Stimulated activated CD4-positive, alpha-beta T cell treated with anti-CD3 and anti-CD28 coated beads, Interleukin-12 subunit alpha, Interleukin-12 subunit beta, amount 100 ng/mL, for 24 hours (primary cell): Measurements from ENCODE around the gene TSKU.
"Not testable (repeated sequence)": the region's sequence is repeated elsewhere in the genome, so short reads cannot be mapped to it uniquely, and the experiment has no call there.

ENCODE experiments used
- DNase-seq, 2 experiments: peaks; one replicate each; pipeline ENCODE4 v3.0.0-alpha.2; 2020; ENCODE audit warnings: low read depth in 2 of 2

TSKU gene

DNA sequence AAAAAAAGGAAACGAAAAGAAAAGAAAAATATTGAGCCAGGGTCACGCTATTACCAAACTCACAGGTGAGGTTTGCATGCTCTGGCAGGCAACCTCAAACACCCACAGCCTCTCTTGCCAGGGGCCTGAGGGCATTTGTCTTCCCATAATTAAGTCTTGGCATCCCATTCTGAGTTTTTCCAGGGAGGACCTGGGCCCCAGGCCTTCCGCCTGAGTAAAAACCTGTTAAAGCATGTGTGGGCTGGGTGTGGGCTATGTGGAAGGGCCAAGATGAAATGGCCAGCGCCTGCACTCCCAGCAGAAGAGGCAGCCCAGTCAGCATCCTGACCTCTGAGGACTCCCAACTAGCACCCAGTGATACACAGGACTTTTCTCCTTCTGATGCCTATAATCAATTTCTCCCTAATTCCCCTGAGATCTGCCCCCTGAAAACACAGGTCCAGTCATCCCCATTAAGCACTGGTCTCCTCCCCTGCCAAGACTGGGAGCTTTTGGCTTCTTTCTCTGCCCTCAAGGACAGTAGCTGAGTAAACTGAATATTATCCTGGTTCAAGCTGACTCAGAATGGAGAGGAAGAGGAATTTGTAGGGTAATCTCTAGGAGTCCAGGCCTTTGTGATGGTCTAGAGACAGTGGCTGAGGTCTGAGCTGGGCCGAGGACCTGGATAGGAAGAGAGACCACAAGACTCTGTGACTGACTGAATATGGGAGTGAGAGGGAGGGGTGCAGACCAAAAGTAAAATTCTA is 42.0 kb downstream of the TSKU start:
- DNase-seq, result no peak

DNA sequence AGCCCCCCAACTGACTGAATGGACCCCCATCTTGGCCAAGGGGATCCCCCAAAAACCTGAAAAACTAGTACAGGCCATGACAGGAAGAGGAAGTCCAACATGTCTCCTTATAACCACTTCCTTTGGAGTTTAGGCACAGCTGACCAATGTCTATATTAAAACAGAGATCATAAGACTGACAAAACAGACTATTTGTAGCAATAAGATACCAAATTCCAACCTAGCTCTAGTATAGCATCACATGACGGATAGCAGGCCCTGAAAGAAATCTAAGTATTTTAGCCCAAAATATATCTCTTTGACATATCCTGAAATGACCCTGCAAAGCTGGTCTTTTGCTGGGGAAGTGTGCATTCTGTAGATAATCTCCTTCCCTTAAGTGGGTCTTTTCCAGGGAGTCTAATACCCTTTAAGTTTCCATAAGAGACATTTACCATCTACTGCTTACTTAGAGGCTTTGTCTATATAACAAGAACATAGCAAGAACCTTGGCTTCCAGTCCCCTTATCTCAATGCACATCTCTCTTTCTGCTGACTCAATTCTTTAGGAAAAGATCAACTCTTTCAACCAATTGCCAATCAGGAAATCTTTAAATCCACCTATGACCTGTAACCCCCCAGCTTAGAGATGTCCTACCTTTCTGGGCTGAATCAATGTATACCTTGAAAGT is 42.7 kb downstream of the TSKU start:
- DNase-seq, result no peak

DNA sequence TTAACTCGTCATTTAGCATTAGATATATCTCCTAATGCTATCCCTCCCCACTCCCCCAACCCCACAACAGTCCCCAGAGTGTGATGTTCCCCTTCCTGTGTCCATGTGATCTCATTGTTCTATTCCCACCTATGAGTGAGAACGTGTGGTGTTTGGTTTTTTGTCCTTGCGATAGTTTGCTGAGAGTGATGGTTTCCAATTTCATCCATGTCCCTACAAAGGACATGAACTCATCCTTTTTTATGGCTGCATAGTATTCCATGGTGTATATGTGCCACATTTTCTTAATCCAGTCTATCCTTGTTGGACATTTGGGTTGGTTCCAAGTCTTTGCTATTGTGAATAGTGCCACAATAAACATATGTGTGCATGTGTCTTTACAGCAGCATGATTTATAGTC is 43.4 kb downstream of the TSKU start:
- DNase-seq, result not testable (repeated sequence)

DNA sequence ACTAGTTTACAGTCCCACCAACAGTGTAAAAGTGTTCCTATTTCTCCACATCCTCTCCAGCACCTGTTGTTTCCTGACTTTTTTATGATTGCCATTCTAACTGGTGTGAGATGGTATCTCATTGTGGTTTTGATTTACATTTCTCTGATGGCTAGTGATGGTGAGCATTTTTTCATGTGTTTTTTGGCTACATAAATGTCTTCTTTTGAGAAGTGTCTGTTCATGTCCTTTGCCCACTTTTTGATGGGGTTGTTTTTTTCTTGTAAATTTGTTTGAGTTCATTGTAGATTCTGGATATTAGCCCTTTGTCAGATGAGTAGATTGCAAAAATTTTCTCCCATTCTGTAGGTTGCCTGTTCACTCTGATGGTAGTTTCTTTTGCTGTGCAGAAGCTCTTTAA is 43.8 kb downstream of the TSKU start:
- DNase-seq, result not testable (repeated sequence)

DNA sequence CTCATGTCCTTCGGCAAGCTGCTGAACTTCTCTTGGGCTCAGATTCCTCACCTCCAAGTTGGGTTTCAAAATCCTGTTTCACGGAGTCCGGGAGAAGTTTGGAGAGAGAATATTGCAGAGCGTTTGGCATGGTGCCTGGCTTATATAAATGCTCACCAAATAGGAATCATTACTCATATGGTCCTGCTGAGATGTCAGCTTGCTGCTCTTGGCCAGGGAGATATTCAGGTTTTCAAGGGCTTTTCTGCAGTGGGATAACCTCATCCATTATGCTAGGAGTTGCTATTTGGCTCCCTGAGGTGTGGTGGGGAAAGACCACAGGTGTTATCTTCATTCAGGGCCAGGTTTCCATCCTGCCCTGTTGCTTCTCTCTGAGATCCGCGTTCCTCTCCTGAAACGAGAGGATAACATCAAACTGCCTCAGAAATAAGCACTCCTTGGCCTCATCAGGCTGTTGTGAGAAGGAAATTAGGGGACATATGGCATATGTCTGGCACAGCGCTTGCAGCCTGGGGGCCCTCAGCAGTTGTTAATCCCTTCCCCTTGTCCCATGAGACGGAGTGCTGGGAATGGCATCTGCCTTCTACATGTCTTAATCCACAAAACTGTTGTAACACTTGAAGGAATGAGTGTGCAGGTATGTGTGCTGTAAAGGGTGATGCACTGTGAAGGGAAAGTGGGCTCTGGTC is 47.6 kb downstream of the TSKU start:
- no peak for DNase-seq

DNA sequence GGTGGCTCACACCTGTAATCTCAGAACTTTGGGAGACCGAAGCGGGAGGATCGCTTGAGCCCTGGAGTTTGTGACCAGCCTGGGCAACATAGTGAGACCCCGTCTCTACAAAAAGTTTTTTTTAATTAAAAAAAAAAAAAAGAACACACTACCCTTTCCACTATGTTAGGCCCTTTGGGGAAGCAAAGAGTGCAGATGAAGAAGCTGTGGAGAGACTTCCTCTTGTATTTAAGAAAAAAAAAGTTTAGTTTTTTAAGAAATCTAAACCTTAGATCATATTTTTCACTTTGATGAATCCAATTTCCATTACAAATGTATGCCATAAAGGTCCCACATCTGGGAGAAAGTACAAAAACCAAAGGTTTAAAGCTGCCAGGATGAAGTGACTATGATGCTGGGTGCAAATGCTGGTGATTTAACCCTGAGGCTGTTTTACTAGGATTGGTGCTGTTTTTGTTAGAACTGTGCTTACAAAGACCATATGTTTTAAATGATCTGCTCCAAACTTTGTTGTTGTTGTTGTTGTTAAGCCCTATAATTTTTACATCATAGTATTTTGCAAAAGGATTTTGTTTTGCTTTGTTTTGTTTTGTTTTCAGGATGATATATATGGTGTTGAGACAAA is 48.6 kb downstream of the TSKU start:
- DNase-seq, result no peak

DNA sequence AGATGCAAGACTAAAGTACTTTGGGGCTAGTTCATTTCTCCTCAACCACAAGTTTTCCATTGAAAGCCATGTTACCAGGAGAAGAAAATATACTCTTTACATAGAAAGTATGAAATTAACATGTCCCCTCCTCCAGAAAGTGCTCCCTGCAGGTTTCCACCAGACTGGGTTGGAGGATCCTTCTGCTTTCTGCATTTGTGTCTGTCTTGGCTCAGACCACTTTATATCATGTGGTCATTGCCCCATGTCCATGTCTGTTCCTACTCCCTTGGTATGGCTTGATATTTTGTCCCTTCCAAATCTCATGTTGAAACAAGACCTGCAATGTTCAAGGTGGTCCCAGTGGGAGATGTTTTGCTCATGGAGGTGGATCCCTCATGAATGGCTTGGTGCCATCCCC is 49.2 kb downstream of the TSKU start:
- no peak for DNase-seq

DNA sequence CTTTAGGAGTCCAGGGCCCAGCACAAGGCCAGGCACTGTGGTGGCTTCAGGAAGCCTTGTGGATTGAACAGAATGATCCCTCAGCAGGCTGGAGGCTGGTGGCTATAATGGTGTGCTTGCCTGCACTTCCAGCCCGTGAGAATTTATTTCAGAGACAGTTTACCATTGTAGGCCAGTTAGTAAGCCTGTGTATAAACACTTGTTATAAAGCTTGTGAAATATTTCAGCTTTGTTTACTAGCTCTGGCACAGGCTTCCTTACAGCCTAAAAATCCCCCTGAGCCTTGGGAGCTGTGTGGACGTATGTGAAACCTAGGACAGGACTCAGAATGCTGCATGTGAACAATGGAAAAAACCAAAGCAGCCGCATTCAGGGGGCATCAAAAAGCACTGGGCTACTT is 51.0 kb downstream of the TSKU start:
- DNase-seq, result no peak

DNA sequence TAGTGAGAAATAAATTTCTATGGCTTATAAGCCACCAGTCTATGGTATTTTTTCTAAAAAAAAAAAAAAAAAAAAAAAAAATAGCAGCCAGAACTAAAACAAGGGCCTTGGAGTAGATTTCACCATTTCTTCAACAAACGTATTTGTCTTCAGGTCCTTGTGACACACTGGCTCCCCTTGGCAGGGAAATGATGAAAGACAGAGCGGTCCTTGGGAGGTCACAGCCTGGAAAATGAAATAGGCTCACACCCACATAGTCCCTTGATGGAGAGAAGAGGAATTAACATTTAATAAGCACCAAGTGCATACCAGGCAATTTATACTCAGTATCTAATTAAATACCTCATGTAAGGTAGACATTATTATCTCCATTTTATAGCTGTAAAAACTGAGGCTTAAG is 51.9 kb downstream of the TSKU start:
- DNase-seq, result no peak

DNA sequence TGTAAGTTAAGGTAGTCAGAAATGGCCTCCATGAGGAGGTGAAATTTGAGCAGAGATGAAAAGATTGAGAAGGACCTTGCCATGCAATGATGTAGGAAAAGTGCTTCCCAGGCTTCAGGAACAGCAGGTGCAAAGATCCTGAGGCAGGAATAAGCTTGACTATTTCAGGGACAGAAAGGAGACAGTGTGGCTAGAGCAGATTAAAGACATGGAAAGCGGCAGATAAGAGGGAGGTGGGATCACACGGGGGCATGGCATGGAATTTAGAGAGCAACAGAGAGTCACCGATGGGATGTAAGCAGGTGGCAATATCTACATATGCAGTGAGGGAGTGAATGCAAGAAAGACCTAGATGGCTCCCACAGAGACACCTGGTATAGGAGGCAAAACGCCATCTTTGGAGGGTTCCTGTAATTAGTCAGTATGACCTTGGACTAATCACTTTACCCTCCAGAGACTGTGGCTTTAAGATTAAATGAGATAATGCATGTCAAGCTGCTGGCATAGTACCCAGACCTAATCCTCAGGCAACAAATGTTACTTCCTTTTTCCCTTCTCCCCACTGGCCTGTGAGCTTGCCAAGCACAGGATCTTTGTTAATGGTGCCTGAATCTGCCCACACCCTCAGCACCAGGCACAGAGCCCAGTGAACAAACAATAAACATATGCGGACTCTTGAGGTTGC is 52.9 kb downstream of the TSKU start:
- DNase-seq, result no peak

DNA sequence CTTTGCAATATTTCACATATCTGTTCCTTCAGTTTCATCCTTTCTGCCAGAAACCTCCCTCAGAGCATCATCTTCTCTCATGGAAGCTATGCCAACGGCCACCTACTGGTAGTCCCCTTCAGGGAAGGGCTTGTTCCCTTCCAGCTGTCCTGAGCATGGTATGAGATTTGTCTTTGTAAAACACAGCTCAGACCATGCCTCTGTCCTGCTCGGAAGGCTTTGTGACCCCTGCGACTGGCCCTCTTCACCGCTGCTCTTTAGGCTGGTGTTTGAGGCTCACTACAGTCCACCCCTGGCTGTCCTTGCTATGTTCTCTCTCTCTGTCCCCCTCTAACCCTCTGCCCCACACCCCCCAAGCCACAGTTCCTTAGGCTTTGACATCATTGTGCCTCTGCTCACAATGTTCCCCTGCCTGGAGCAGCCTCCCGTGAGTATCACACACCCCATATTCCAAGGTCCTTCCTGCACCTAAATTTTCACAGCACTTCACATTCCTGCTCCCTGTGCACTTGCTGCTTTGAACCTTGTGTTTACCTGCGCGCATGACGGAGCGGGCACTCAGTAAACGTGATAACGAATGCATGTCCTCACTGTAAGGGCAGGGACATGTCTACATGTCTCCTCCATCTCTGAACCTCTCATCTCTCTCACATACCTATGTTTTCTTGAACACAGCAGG is 53.6 kb downstream of the TSKU start:
- no peak for DNase-seq

DNA sequence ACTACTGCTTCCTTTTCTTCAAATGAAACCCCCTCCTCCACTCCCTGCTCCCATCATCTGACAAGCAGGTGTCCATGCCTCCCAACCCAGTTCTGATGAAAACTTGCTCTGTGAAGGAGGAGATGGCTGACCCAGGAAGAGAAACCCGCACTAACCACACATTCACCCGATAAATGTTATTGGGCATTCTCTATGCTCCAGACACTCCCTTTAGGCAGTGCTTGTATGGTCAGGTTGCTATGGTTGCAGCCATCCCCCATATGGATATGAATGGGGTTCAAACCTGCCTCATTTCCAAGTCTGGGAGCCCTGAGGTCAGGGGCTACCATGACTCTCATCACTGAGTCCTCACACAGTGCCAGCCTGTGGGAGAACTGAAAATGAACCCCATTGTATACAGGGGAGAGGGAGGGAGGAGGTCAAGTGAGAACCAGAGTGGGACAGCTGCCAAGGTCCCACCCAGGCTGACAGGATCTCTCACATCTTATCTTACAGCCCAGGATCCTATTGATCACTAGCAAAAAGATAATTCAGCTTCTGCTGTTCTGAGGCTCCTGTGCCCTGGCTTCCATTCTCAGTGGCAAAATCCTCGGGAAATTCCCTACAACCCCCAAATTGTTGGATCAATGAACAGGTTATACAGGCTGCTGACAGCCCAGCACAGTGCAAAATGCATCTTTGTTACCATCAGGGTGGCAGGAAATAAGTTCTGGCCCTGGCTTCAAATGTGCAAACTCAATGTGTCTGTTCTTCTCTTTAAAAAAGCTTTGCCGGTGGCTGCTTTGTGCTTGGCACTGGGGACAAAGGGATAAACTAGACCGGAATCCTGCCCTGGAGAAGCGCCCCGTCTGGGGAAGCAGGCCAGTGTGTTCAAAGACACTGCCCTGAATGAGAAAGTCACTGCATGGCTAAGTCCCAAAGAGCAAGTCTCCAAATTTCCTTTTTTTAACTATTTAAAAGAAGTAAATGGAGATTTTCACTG is 54.8 kb downstream of the TSKU start:
- DNase-seq, result no peak

DNA sequence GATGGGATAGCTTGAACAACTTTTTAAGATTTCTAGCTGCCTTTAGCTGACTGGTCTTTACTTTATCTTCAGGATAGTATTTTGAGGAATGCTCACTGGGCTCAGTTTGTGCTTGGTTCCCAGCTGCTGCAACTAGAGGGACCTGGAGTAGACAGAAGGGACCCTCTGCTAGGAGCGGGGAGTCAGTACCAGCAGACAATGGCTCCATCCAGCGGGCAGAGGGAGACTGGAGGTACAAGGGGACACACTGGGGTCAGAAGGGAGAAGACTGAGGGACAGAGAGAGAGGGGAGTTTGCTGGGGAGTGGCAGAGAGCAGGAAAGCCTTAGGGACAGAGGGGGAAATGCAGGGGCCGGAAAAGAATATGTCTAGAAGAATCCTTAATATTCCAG is 55.5 kb downstream of the TSKU start:
- DNase-seq, result no peak

DNA sequence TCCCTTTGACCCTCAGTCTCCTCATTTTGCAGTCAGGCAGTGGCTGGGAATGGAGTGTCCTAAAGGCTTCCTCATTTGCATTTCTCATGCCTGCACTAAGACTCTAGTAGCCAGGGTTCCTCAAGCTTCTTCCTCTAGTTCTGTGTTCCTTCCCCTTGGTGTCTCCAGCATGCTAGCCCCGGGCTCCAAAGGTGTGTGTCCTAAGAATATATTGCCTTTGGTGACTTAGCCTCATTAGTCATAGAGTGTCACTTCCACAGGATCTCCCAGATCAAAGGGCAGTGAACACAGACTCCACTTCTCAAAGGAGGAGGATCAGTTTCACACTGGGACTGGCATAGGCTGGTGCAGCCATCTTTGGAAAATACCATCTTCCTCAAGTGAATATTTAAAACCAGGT is 56.2 kb downstream of the TSKU start:
- no peak for DNase-seq

DNA sequence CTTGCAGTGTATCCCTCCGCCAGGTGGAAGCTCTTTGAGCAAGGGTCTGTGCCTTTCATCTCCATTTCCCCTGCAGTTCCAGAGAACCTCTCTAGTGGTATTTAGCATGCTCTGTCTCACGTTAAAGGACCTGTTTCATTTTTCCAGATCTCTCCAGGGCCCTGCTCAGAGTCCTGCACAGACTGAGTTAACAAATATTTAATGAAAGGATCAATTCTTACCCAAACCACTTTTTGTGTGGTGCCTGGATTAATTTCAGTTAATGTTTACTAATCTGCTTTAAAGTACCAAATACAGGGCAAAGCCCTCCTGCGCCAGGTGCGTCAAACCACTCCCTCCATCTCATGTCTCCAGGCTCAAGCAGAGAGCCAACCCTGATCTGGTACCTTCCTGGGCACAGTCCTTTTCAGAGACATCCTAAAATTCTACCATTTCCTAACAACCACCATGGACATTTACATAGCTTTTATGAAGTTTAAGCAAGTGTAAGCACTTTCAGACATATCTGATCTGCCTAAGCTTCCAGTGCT is 58.8 kb downstream of the TSKU start:
- no peak for DNase-seq

DNA sequence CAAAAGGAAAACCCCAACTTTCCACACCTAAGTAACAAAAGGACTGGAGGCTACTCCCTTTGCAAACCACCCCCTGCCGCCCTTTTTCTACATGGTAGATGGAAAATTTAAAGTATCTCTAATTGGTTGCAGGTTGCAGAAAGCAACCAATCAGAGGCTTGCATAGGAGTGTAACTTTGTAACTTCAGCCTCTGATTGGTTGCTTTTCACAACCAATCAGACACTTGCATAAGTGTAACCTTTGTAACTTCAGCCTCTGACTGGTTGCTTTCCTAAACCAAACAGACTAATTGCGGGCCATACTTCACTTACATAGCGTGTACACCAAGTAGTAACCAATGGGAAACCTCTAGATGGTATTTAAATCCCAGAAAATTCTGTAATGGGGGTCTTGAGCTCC is 60.8 kb downstream of the TSKU start:
- no peak for DNase-seq

DNA sequence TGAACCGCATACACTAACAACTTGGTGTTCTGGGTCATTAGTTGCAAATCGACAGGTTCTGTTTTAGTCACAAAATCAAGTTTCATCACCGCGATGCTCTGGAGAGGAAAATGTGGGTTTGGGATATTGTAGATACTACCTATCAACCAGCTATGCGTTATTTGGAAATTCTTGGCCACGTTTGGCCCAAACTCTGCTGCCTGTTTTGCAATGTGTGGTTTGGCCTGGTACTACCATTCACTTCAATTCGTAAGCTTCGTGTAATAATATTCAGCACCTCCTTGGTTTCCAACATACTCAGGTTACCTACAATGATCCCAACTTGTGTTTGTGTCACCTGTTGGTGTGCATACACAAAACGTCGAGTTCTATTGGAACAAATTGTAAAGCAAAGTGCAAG is 61.4 kb downstream of the TSKU start:
- DNase-seq, result no peak

DNA sequence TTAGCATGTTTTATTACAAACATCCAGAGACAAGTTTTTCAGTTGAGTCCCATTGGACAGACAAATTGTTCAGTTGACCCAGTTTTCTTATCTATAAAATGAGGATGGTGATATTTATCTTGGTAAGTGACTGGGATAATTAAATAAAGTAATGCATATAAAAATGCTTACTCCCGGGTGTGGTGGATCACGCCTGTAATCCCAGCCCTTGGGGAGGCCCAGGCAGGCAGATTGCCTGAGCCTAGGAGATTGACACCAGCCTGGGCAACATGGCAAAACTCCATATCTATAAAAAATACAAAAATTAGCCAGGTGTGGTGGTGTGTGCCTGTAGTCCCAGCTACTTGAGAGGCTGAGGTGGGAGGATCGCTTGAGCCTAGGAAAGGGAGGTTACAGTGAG is 61.9 kb downstream of the TSKU start:
- DNase-seq, result no peak

DNA sequence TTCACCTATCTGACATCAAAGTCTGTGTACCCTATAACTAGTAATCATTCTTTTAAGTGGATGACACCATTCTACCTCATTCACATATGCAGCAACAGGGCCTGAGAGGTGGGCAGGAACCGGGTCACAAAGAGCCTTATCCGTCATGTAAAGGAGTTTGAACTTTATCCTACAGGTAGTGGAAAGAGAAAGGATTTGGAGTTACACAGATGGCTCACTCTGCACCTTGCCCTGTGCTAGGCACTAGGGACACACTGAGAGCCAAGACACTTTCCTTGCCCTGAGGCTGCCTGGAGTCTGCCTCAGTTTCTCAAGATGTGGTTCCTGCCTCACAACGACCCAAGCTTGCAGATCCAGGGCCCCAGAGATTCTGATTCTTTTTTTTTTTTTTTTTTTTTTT is 63.3 kb downstream of the TSKU start:
- DNase-seq, result no peak
